ENCODE data around the gene PLPPR1.

PLPPR1 gene

GRCh38 chr9:101050650-101051049, 22.1 kb downstream of the PLPPR1 start:
- Histone ChIP-seq H3K27ac (no peak overlapping the region), H3K4me1 (no peaks in the 10 kb centered on the region)
- no peak for TF ChIP-seq CTCF (IDR thresholded peaks at IDR 0.05)

GRCh38 chr9:101054657-101055056, 26.1 kb downstream of the PLPPR1 start:
- intact Hi-C loops (cut with DNase I; ENCODE audit: low total_unique reads): no loop called here
- Histone ChIP-seq H3K27ac (no peak overlapping the region), H3K36me3 (no peaks in the 10 kb centered on the region), H3K4me3 (no peak overlapping the region), H3K9me3 (no peaks in the 10 kb centered on the region), H3K27me3 (no peaks in the 10 kb centered on the region), H3K4me1 (no peaks in the 10 kb centered on the region)
- no peak for DNase-seq
- TF ChIP-seq CTCF (IDR thresholded peaks at IDR 0.05): no peak

More at GRCh38 chr9:101050650-101051049, 22.1 kb downstream of the PLPPR1 start:
- no peak overlapping the region for H3K4me3 ChIP-seq
- no peak for DNase-seq
- intact Hi-C loops (cut with DNase I; ENCODE audit: low total_unique reads): no loop called here
- H3K27me3 ChIP-seq: no peaks in the 10 kb centered on the region
- H3K9me3 ChIP-seq: no peaks in the 10 kb centered on the region
- no peaks in the 10 kb centered on the region for H3K36me3 ChIP-seq

- Histone ChIP-seq H3K9me3 (no peaks in the 10 kb centered on the region), H3K4me1 (no peaks in the 10 kb centered on the region), H3K36me3 (no peaks in the 10 kb centered on the region), H3K27ac (no peak overlapping the region), H3K27me3 (no peaks in the 10 kb centered on the region), H3K4me3 (no peak overlapping the region)
- TF ChIP-seq CTCF (IDR thresholded peaks at IDR 0.05): no peak
- intact Hi-C loops (cut with DNase I; ENCODE audit: low total_unique reads): no loop called here
- DNase-seq: no peak
Measured at GRCh38 chr9:101055516-101055915, 27.0 kb downstream of the PLPPR1 start.

DNA sequence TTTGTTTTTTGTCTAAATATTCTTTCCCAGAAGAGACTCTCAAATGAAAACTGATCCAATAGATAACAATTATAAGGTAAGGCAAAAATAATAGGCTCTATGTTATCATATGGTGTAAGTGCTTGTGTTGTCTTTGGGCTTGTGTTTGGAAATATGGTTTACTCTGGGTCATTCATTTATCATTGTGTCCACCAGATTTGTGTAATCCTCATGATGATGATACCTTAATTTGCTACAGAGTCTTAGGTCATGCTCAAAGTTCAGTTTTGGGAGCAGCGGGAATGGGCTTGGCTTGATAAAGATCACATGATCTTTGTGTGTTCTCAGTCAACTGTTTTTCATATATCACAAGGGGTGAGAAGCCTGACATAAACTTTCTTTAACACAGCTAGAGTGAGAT, 34.2 kb downstream of the PLPPR1 start:
- H3K4me3 ChIP-seq: no peak overlapping the region
- intact Hi-C loops (cut with DNase I; ENCODE audit: low total_unique reads): no loop called here
- DNase-seq: no peak
- H3K36me3 ChIP-seq: no peaks in the 10 kb centered on the region
- H3K27ac ChIP-seq: no peak overlapping the region
- no peaks in the 10 kb centered on the region for H3K4me1 ChIP-seq
- no peak for TF ChIP-seq CTCF (IDR thresholded peaks at IDR 0.05)
- no peaks in the 10 kb centered on the region for H3K9me3 ChIP-seq
- no peaks in the 10 kb centered on the region for H3K27me3 ChIP-seq

GRCh38 chr9:101063192-101063591, 34.7 kb downstream of the PLPPR1 start:
- no peak overlapping the region for H3K4me3 ChIP-seq
- DNase-seq: no peak
- intact Hi-C loops (cut with DNase I; ENCODE audit: low total_unique reads): no loop called here
- H3K9me3 ChIP-seq: no peaks in the 10 kb centered on the region
- TF ChIP-seq CTCF (IDR thresholded peaks at IDR 0.05): no peak
- H3K27me3 ChIP-seq: no peaks in the 10 kb centered on the region
- no peak overlapping the region for H3K27ac ChIP-seq
- H3K4me1 ChIP-seq: no peaks in the 10 kb centered on the region
- no peaks in the 10 kb centered on the region for H3K36me3 ChIP-seq

- Histone ChIP-seq H3K4me3 (no peak overlapping the region), H3K27me3 (no peaks in the 10 kb centered on the region), H3K9me3 (no peaks in the 10 kb centered on the region), H3K4me1 (no peaks in the 10 kb centered on the region), H3K27ac (no peak overlapping the region), H3K36me3 (no peaks in the 10 kb centered on the region)
- no peak for TF ChIP-seq CTCF (IDR thresholded peaks at IDR 0.05)
- intact Hi-C loops (cut with DNase I; ENCODE audit: low total_unique reads): no loop called here
- no peak for DNase-seq
Measured at GRCh38 chr9:101064206-101064605, 35.7 kb downstream of the PLPPR1 start.

Measured in tibial artery (tissue), 4 donors.